Measurements from ENCODE around the gene BEST1.

The BEST1 gene

DNA sequence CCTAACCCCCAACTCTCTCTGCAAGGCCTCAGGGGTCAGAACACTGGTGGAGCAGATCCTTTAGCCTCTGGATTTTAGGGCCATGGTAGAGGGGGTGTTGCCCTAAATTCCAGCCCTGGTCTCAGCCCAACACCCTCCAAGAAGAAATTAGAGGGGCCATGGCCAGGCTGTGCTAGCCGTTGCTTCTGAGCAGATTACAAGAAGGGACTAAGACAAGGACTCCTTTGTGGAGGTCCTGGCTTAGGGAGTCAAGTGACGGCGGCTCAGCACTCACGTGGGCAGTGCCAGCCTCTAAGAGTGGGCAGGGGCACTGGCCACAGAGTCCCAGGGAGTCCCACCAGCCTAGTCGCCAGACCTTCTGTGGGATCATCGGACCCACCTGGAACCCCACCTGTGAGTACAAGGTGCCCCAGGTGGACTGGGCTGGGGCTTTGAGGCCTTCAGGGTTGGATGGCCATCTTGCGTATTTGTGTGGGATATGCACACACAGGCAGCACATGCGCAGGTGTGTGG, at the start of gene BEST1:
BEST1 (plus strand) TSS at position 317 of the 513 bp plus-strand sequence. CDS start 1,456 bp downstream, outside the sequence.
- no peak for DNase-seq

DNA sequence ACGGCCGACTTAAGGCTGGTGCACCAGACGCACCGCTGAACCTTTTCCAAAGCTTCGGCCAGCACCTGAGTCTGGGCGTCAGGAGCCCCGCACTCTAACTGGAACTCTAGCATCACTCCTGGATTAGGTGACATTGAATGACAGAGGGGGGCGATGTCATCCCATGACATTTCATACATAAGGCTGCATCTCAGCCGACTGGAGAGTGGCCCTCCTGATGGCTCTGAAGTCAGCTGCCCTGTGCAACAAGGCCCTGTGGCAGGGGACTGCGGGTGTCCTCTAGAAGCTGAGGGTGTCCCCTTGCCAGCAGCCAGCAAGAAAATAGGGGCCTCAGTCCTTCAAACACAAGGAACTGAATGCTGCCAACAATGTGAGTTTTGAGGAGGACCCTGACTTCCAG, 48.8 kb upstream of the BEST1 start:
- DNase-seq = no peak

DNA sequence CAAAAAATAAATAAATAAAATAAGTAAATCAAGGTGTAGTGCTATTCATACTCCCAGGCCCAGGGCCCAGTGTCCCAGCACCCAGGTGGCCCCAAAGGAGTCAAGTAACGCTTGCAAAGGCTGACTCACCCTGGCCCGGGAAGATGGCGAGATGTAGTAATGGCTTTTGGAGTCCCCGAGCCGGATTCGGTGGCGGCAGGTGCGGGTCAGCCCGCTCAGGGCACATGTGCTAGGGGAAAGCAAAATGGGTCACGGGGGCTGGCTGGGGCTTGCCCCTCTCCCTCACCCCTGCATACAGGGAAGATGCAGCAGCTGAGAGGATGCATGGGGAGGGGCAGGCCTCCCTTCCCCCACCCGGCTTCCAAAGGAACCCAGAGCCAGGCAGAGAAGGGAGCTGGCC, 47.8 kb upstream of the BEST1 start:
- no peak for DNase-seq

DNA sequence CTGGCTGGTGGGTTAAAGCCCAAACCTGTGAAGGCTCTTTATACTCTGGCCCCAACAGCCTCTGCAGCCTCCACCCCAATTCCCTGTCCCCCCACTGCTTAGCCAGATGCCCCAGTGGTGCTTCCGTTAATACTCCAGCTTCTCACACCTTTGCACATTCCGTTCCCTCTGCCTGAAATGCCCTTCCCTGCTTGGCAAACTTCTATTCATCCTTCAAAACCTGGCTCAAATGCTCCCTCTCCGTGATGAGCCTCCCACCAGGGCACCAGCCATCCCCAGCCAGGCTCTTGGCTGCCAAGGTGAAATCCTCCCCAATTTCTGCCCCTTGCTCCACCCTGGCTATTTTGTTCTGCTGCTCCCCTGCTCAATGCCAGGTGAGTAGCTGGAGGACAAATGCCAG, 46.3 kb upstream of the BEST1 start:
- no peak for DNase-seq

DNA sequence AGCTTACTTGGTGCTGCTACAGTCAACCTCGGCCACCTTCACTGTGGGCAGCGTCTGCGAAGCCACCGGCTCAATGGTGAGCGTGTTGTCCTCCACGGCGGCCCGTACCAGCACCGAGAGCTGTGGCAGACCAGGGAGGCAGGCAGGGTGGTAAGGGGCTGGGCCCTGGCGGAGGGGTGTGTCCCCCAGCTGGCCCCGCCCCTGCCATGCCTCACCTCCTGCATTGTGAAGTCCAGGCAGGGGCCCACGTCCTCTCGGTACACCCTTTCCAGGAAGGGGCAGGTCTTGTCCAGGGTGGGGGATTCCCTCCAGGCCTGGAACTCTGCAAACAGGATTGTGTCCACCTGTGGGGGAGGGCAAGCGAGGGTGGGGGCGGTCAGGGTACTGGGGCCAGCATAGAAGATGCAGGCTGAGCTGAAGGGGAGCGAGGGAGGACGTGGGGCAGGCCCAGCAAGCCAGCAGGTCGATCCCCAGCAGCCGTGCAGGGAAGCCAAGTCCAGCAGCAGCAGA, 45.6 kb upstream of the BEST1 start:
- DNase-seq = no peak

DNA sequence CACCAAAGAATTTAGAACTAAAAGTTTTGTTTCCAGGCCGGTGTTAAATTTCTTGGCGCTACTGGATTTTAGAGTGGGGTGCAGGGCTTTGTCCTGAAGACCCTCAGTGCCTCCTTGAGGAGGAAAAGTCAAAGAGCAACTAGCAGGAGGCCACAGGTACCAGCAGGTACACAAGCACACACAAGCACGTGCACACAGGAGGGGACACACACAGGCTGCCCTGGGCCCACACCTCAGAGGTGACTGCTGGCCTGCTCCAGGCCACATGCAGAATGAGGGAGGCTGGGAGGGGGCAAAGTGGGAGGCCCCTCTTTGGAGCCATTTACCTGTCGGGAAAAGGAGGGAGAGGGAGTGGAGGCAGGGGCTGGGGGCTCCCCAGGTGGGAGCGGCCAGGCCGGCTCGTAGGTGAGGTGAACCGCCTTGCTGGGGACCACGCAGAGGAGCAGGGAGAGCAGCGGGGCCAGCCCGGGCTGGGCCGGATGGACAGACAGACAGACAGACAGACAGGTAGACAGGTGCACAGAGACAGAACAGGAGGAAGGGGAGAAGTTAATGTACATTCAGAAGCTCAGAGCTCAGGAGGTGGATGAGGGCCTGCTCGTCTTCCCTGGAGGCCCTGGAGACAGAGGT, 45.0 kb upstream of the BEST1 start:
- DNase-seq = no peak

DNA sequence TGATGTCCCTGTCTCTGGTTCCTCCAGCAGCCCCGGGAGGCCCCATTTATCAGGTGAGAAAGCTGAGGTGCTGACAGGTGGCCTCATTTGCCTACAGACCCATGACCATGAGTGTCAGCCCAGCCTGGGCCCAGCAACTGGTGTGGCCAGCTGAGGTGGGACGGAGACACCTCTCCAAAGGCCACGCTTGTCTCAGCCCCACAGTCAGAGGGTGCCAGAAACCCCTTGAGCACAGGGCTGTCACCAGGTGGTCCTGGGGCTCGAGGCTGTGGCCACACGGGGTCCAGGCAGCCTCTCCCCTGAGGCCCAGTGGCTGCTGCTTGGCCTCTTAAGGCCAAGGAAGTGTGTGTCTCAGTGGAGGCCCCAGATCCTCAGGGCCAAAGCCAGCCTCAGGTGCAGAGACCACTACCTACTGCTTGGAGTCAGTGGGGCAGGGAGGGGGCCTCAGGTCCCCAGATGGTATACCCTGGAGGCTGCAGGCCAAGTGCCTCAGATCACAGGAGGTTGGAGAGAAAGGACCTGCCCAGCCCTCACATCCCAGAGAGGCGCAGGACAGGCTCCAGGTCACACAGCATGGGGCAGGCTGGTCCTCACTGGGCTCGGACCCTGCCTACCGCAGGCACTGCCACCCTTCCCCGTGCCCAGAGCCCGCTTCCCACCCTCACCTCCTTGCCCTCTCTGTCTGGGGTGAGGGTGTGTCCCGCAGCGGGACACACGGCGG, 44.2 kb upstream of the BEST1 start:
- no peak for DNase-seq

DNA sequence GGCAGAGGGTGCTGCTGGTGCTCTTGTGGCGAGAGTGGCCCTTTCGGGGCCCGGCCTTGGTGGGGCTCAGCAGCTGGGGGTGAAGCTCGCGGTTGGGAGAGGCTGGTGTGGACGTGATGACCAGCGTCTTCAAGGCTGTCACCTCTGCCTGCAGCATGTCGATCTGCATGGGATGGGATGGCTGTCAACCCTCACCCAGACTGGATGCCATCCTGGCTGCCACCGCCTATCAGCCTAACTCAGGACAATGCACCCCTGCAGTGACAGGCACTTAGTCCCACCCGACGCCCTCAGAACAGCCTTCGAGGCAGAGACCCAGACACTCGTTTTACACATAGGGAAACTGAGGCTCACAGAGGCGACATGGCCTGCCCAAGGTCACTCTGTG, 43.6 kb upstream of the BEST1 start:
- no peak for DNase-seq

DNA sequence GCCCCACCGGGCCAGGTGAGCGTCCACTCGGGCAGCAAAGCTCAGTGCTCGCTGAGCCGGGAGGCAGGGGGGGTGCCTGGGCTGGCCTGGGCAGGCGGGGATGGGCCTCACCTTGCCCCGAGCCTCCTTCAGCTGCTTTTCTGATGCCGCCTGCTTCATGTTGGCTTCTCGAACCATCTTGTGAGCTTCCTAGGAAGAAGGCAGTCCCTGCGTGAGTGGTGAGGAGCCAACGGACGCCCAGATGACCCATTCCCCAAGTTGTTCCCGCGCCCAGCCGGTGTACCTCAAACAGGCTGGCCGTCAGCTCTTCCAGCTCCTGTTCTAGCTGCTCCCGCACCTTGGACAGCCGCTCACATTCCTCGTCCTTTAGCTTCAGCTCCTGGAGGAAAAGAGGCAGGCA, 42.9 kb upstream of the BEST1 start:
- no peak for DNase-seq

DNA sequence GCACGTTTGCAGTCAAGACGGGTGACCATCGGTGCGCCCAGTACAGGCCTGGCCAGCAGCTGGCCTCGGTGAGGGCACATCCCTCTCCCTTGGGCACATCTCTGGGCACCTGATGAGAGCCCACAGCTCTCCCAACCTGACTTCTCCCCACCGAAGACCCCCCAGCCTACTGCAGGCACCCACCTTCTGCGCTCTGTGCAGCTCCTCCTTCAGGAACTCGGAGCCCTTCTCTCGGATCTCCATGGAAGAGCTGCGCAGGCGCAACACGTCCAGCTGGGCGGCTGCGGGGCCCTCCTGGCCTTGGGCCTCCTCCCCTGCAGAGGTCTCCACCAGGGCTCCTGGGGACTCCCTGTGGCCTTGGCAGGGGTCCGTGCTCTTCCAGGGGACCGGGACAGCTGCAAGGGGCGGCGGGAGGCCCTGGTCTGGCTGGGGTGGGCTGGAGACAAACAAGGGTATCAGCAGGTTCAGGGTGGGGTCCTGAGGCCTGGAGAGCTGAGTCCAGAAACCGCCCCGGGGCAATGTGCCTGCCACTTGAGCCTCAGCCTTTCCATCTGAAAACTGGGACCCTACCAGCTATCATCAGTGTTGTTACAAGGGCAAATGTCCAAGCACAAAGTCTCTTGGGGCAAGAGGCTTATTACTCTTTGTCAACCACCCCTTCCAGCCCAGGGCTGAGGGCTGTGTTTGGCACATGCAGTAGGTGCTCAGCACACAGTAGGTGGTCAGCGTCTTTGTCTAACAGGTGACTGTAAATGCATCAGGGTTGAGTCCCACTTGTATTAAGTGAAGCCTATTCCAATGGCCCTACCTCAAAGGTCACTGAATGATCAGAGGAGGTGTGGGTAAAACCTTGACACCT, 42.1 kb upstream of the BEST1 start:
- DNase-seq = no peak

DNA sequence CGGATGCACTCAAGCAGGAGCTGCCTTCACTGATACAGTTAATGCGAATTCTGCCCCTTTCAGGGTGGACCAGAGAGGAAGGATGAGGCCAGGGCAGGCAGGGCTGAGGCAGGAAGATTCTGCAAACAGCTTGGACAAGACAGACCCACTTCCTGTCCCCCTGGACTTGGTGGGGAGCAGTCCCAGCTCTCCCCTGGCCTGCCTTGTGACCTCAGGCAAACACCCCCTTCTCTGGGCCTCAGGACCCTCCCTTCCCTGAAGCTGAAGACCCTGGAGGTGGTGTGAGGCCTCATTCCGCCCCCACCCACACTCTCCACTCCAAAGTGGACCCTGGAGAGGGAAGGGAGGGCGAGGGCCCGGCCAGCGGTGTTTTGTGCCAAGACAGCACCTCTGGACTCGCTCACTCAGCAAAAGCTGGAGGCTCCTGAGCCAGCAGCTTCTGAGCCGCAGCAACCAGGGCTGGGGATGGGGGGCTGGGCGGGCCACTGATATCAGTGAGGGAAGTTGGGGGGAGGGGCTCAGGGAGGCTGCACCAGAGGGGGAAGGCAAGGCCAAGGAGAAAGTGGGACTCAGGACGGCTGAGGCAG, 41.3 kb upstream of the BEST1 start:
- no peak for DNase-seq

DNA sequence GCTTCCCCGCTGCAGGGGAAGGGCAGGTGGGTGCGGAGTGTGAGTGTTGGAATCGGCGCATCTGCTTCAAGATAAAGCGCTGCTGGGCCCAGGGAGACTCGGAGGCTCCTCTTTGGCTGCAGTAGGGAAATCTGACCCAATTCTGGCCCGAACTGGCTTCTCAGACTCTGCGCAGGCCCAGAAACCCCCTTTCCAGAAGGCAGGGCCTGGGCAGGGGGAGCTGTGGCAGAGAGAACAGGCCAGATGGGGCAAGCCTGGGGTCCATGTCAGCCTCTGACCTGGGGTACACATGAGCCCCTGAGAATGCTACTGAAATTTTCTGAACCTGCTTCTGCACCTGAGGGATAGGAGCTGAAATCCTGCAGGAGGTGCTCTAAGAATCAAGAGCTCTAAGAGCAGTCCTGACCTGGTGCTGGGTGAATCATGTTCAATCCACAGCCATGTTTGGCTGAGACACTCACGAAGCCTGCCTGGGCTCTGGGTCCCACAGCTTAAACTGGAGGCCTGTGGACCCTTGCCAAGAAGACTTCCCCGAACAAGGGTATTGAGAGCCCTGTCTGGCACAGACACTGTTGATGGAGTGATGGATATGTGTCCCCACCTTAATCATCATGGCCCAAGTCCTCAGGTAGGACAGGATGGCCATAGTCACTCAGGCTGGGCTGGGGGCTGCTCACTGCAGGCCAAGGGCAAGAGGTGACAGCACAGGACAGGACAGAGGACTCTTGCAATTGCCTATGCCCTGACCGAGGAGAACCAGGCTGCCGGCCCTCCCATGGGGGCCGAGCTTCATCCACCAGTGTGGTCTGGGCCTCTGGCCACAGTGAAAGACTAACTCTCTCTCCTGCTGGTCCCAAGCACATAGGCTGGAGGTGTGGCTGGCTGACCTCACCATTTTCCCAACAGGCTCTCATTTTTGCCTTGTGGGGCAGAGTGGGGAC, 39.7 kb upstream of the BEST1 start:
- DNase-seq = no peak

DNA sequence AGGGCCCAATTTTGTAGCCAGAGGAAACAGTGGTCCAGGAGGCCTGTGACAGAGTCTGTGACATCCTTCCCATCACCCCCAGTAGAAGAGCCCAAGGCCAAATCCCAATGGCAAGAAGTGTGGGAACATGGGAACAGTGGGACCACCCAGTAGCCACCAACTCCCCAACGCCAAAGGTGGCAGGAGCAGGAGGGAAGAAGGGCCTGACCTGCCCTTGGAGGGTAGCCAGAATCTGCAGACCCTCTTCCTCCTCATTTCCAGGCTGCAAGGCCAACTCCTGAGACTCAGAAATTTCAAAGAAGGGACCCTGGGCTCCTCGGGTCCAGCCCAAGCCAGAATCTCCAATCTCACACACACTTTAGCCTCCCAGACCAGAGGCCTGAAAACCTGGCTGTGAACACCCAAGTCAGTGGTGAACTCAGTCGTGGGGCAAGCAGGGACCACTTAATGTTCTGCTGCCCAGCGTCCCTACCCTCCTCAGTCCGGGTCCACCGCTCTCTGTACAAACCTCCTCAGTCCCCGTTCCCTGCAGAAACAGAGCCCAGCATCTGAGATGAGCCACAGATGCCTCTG, 38.9 kb upstream of the BEST1 start:
- no peak for DNase-seq

DNA sequence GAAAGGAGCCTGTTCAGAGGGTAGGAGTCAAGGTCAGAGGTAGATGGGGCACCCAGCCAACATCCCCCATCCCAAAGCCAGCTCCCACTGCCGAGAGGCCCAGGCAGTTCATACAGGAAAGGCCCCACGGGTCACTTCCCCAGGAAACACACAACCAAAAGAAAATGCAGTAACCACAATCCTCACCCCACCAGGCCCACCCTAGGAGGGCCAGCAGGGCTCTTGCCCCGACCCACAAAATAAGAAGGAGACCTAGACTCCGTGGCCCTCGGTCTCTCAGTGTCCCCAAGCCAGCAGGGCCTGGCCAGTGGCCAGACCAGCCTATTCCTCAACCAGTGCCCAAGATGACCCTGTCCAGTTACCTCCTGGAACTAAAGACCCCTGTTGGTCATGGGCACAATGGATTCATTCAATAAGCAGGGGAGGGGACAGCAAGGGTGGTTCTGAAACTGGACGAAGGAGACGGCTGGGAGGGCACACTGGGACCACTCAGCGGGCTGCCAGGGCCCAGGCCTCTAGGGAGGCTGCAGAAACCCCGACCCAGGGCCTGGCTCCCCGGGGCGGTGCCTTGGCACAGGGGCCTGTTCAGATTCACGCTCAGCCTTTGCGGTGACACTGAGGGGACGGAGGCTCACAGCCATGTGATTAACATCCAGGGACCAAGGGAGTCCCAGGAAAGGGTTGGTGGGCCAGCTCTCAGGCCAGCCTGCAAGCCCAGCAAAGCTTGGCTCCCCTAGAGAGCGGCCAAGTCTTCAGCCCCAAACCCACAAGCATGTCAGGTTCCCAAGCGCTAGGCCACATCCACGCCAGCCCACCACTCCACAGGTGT, 38.2 kb upstream of the BEST1 start:
- DNase-seq = no peak

DNA sequence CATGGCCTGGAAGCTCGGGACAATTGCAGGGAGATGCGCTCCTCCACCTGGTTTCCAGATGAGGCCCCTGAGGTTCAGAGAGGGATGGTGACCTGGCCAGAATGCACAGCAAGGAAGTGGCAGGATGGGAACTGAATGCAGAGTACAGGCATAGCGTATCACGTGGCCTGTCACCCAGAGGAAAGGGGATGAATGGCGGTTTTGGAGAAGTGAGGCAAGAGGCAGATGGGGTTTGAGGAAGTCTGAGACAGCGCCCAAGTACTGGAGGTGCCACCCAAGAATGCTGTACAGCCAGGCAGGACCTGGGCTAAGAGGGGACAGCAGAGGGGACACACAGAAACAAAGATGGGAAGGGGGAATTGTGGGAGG, 37.6 kb upstream of the BEST1 start:
- DNase-seq = no peak

DNA sequence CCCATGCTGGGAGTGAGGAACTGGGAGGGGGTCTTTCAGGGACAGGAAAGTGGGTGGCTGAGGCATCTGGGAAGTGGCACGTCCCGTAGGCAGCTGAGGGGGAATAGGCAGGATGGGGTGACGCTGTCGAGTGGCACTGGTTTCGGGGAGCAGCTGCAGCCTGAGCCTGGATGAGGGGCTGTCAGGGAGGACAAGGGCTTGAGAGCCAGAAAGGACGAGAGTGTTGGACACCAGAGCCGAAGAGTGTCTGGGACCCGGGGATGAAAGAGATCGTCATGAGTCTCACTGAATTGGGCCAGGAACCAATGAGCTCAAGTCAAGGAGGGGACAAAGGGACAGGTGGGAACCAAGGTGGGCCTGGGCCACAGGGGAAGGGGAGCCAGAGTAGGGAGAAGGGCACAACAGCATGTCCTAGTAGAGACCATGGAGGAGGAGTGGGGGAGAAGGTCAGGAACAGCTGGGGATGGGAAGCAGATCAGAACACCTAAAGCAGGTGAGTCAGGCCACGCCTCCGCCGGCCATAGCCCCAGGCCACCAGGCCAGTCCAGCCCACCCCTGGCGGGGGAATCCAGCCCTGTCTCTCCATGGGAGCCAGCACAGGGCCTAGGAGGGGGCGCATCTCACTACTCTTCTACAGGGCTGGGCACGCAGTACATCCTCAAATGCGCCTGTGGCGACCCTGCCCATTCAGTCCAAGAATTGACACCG, 37.0 kb upstream of the BEST1 start:
- DNase-seq = no peak

DNA sequence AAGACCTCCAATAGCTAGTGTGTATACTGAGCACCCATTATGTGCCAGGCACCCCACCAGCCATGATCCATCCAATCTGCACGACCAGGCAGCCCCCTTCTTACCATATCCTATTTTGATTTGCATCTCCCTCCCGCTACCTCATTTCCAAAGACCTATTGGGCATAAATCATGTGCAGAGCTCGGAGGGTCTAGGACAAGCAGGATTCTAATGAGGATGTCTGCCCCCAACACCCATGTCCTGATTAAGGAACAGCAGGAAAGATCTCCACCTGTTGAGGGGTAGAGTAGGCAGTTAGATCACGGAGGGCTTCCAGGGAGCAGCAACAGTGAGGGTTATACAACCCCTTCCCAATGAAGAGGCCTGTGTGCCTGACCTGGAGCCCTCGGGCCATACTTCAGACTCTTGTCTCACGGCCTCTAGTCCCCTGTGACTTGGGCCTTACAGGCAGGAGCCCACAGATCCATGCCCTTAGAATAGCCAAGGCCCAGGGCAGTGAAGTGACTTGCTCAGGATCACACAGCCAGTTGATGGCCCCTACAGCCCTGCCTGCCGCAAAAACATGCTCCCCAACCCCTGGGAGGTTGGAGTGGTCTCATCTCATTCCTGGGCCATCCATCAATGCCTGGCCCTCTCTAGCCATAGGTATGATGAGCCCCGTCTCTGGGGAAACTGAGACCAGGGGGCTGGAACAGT, 36.3 kb upstream of the BEST1 start:
- no peak for DNase-seq

DNA sequence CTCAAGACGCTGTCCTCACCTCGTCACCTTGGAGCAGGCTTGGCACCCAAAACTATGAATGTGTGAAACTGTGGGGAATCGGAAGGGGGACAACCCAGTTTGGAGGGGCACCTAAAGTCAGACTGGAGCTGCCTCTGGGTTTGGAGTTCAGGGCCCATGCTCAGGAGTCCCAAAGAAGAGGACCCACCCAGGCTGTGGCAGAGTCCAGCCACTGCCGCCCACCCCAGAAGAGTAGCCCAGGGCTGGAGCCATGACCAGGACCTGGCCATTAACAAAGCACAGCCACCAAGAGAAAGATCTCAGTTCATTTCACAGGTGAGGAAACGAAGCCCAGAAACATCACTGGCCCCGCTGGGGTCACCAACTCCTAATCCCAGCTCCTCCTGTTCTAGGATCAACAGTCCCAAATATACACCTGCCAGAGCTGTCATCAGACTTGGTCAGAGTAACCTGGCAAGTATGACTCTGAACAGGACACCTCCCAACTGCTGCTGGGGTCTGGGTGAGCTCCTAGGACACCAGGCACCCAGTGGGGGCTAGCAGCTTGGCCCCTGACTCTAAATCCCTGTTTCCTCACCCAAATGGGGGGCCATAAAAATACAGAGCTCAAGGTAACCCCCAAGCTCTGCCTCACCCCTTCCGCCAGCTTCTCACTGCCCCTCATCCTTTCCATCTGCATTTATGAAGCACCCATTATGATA, 35.5 kb upstream of the BEST1 start:
- DNase-seq = no peak
